ENCODE results near the gene ASCL5. TPM values are rescaled to one million over a fixed set of nuclear protein-coding genes. Genes with fewer than 3 reads are reported as not detected.

Gene ASCL5
- total RNA-seq, 1 experiment from 2014 or later, result not detected

DNA sequence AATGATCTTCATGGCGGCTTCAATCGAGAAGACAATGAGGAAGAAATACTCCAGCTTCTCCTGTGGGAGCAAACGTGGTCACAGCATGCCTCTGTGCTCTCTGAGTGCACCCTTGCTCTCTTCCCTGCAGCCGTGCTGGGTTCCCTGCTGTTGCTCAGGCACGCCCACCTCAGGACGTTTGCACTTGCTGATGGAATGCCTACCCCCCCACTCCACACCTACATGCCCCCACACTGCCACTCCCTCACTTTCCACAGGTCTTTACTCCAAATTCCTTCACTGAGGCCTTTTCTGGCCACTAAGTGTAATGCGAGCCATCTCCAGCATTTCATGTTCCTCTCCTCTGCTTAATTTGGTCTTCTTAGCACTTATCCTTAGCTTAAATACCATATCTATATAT, 33.0 kb downstream of the ASCL5 start:
- BruUV-seq (replicated peaks), result no TSS peak
- Mint-ChIP-seq H3K27me3 (ENCODE audit: insufficient read depth, unreplicated experiment) (peaks cover 20% of the 10 kb centered on the region), H3K36me3 (ENCODE audit: insufficient read depth, unreplicated experiment) (peaks cover 4% of the 10 kb centered on the region), H3K4me1 (ENCODE audit: insufficient read depth, unreplicated experiment) (peaks cover 7% of the 10 kb centered on the region), H3K27ac (ENCODE audit: low read depth, unreplicated experiment) (no peak overlapping the region), H3K4me3 (ENCODE audit: unreplicated experiment) (no peak overlapping the region), H3K9me3 (ENCODE audit: unreplicated experiment) (no peaks in the 10 kb centered on the region)
- POLR2A ChIA-PET, result no interaction called here
- no peak for DNase-seq (ENCODE audit: unreplicated experiment)
- CTCF ChIA-PET, result interaction anchor here (0.5 to 6.9 kb wide), 4 partner anchors 8 to 733 kb away, joined by 3 to 46 read pairs (median 14); partner anchors contain the start of gene CACNA1S
- TF ChIP-seq CTCF (IDR thresholded peaks at IDR 0.05; ENCODE audit: unreplicated experiment), result no peak
- intact Hi-C loops (cut with micrococcal nuclease), result no loop called here

GRCh38 chr1:201093561-201093960, 33.4 kb downstream of the ASCL5 start:
- Mint-ChIP-seq H3K4me3 (ENCODE audit: unreplicated experiment) (no peak overlapping the region), H3K4me1 (ENCODE audit: insufficient read depth, unreplicated experiment) (peaks cover 7% of the 10 kb centered on the region), H3K9me3 (ENCODE audit: unreplicated experiment) (no peaks in the 10 kb centered on the region), H3K27ac (ENCODE audit: low read depth, unreplicated experiment) (no peak overlapping the region), H3K27me3 (ENCODE audit: insufficient read depth, unreplicated experiment) (peaks cover 21% of the 10 kb centered on the region), H3K36me3 (ENCODE audit: insufficient read depth, unreplicated experiment) (peaks cover 4% of the 10 kb centered on the region)
- BruUV-seq (replicated peaks), result no TSS peak
- POLR2A ChIA-PET, result no interaction called here
- no peak for TF ChIP-seq CTCF (IDR thresholded peaks at IDR 0.05; ENCODE audit: unreplicated experiment)
- no peak for DNase-seq (ENCODE audit: unreplicated experiment)
- intact Hi-C loops (cut with micrococcal nuclease), result no loop called here
- CTCF ChIA-PET, result interaction anchor here (0.7 to 6.9 kb wide), 2 partner anchors 21 to 270 kb away, joined by 3 to 46 read pairs; partner anchors contain the start of gene CACNA1S

DNA sequence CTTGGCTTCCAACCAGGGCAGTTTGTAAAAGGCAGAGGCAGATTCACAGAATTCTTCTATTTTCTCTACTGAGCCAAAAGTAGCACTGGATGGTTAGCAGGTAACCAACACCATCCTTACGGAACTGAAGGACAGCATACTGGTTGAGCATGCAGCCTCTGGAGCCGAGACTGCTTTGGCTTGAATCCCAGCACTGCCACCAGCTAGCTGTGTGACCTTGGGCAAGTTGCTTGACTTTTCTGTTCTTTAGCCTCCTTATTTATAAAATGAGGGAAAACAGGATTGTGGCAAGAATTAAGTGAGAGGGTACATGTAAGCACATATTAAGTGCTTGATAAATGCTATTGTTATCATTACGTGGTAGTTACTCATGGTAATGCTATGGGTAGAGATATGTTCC, 34.2 kb downstream of the ASCL5 start:
- no peak for DNase-seq (ENCODE audit: unreplicated experiment)
- Mint-ChIP-seq H3K4me3 (ENCODE audit: unreplicated experiment) (no peak overlapping the region), H3K4me1 (ENCODE audit: insufficient read depth, unreplicated experiment) (peaks cover 7% of the 10 kb centered on the region), H3K27ac (ENCODE audit: low read depth, unreplicated experiment) (no peak overlapping the region), H3K27me3 (ENCODE audit: insufficient read depth, unreplicated experiment) (peaks cover 21% of the 10 kb centered on the region), H3K9me3 (ENCODE audit: unreplicated experiment) (no peaks in the 10 kb centered on the region), H3K36me3 (ENCODE audit: insufficient read depth, unreplicated experiment) (peaks cover 4% of the 10 kb centered on the region)
- ChIA-PET CTCF (no interaction called here), POLR2A (no interaction called here)
- intact Hi-C loops (cut with micrococcal nuclease), result no loop called here
- TF ChIP-seq CTCF (IDR thresholded peaks at IDR 0.05; ENCODE audit: unreplicated experiment), result no peak
- no TSS peak for BruUV-seq (replicated peaks)

DNA sequence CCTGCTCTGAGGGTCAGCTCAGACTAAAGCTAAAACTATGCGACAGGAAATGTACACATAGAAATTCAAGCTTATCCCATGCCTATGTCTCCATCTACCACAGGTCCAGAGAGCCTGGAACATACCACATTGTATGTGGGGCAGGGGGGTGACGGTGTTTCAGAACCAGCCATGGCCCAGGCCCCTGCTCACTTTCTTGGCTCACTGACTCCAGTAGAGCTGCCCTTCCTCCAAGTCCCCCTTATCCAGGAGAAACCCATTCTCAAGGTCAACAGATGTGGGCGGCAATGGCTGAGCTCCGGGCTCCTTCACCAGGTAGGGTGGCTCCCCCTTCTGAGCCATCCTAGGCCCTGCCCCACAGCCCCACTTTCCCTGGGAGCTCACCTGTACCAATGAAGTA, 35.7 kb downstream of the ASCL5 start:
- no peak for TF ChIP-seq CTCF (IDR thresholded peaks at IDR 0.05; ENCODE audit: unreplicated experiment)
- POLR2A ChIA-PET, result interaction anchor here (0.6 to 0.7 kb wide), 3 partner anchors 12 to 229 kb away, joined by 3 read pairs; no protein-coding TSS in a partner anchor
- H3K36me3 Mint-ChIP-seq (ENCODE audit: insufficient read depth, unreplicated experiment), result no peaks in the 10 kb centered on the region
- H3K9me3 Mint-ChIP-seq (ENCODE audit: unreplicated experiment), result no peaks in the 10 kb centered on the region
- H3K4me1 Mint-ChIP-seq (ENCODE audit: insufficient read depth, unreplicated experiment), result peaks cover 7% of the 10 kb centered on the region
- no peak overlapping the region for H3K27ac Mint-ChIP-seq (ENCODE audit: low read depth, unreplicated experiment)
- peaks cover 7% of the 10 kb centered on the region for H3K27me3 Mint-ChIP-seq (ENCODE audit: insufficient read depth, unreplicated experiment)
- no peak overlapping the region for H3K4me3 Mint-ChIP-seq (ENCODE audit: unreplicated experiment)
- intact Hi-C loops (cut with micrococcal nuclease), result no loop called here
- CTCF ChIA-PET, result interaction anchor here (0.6 to 1.6 kb wide), 4 partner anchors 23 to 120 kb away, joined by 3 to 10 read pairs (median 6); no protein-coding TSS in a partner anchor
- no TSS peak for BruUV-seq (replicated peaks)
- DNase-seq (ENCODE audit: unreplicated experiment), result no peak
